AG20443 (cell line): Measurements from ENCODE around the gene REL.
"Not testable (repeated sequence)": the region's sequence is repeated elsewhere in the genome, so short reads cannot be mapped to it uniquely, and the experiment has no call there.

Experiments used
- DNase-seq: peaks from one replicate; pipeline ENCODE4 v3.0.0; 2012; ENCODE audit warnings: low spot score, mixed read lengths

The REL gene

DNA sequence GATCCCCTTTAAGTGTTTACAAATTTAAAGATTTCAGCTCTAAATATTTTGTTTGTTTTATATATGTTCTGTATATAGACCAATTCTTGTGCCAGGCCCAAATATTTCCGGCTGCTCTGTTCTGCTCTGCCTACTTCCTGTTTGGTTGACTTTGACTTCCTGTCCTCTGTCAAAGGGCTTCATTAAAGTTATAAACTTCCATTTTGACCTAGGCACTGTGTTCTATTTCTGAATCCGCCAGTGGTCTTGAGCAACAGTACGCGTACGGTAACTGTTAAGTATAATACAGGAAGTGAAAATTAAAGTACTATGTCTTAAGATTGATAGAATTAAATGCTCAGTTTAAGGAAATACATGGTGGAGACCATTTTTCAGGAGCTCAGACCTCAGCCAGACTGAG lies 13.5 kb upstream of the REL start:
- no peak for DNase-seq

DNA sequence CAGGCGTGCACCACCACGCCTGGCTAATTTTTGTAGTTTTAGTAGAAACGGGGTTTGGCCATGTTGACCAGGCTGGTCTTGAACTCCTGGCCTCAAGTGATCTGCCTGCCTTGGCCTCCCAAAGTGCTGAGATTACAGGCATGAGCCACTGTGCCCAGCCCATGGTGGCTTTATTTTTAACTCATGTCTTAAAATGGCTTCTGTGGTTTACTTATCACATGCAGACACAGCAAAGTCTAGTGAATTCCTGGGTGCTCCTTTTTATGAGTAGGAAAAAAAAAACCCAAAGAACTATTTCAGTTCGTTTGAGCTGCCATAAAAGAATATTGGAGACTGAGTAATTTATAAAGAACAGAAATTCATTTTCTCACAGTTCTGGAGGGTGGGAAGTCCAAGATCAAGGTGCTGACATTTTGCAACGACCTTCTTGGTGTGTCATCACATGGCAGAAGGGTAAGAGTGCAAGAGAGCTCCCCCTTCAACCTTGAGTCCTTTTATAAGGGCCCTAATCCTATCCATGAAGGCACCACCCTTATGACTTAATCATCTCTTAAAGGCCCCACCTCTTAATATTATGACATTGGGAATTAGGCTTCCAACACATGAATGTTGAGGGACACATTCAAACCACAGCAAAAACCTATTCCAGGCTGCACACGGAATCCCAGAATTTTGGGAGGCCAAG lies 12.6 kb upstream of the REL start:
- no peak for DNase-seq

DNA sequence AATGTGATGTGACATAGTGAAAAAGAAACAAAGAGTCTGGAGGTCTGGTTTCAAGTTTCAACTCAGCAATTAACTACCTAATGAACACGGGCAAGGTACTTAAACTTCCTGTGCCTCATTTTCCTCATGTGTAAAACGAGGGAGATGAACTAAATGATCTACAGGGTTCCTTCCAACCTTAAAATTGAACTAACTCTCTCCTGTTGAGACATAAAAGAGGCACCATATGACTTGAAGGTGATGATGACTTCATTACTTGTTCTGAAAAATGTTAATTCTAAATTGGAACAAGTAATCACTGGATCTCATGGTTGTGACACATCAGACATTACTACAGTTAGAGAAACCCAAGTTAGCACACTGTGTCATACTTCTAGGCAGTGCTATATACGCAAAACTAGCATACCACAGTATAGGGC lies 8.9 kb upstream of the REL start:
- no peak for DNase-seq

DNA sequence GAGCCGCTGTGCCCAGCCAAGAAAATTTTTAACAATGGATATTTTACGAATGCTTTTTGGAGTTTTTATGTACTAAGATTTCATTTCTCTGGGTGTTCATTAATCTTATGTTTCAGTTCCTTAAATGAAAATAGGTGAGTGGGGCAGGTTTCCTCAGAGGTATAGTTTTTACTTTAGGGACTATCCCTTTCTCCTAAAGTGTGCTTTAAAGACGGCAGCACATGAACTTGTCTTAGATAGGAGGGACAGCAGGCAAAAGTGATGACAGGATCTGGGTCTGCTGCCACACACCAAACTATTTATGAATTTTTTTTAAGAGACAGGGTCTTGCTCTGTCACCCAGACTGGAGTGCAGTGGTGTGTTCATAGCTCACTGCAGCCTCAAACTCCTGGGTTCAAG lies 8.0 kb upstream of the REL start:
- no peak for DNase-seq

DNA sequence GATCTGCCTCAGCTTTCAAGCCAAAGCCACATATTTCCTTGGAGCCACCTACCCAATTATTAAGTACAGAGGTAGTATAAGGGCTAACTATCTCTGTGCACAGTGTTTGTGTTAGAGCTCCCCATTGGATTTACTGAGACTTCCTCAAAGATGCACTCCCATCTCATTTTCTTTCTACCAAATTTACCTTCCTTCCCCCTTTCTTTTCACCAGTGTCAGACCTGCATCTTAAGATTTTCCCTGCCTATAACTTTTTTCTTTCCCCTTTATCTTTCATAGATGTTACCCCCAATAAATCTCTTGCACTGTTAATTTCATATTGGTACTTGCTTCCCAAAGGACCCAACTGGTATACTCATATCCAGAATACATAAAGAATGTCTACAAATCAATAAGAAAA lies 5.9 kb upstream of the REL start:
- no peak for DNase-seq

DNA sequence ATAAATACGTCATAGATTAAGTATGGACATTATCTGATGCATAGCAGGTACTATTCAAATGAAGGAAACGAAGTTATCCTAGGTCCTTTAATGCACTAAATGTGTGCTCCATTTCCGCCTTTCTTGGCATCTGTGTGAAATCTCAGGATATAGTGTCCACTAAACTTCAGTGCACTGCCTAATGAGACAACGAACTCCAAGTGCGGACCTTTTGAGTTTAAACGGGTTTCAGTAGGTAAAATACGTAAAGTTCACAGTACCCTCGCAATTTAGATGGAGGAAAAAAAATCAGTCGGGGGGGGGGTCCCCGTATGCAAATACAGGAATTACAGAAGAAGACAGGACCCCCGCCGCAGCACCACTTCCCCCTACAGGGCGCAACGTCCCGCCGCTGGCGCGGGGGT lies 729 bp upstream of the REL start:
- peak; percentile 20 for DNase-seq

DNA sequence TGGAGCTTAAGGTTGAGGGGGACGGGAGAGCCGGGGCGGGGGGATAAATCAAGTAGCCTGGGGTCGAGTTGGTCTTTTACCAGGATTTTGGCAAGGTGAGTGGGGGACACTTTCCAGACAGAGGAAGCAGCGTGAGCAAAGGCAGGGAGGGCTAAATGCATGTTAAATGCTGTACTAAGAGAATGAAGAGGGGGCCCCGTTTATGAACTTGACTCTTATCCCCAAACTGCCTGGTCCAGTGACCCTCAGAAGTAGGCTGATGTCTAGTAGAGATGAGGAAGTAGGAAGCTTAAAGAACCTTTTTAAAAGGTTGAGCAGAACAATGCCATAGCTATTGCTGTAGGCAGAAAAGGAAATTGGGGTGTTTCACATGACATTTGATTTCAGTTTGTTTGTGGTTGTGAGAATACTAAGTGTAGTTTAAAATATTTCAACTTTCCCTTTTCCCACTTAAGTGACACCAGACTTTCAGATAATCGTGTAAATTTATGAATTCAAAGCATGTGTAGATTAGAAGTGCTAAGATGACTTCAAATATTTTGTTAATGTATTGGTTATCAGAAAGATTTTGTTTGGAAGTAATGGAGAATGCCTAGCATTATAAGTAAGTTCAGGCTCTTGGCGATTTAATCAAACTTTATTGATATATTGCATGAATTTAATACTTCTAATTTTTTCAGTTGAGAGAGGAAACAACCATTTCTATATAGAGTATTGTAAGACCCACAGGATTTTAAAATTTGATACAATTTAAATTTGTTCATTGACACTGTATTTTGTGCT lies 1.8 kb downstream of the REL start:
- no peak for DNase-seq

DNA sequence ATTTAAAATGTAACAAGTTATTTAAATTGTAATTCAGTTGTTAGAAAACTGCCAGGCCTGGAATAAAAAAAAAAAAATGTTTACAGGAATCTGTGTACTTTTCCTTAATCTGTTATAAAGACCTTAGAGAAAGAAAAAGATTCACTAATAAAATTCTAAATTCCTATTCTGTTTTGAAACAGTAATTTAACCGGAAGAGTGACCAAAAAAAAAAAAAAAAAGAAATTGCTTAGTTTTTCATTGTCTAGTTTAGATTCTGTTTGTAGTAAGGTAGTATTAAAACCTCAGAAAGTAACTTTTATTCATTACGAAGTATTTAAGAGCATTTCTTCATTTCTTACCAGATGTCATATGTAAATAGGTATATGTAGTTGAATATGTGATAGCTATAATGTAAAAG lies 2.5 kb downstream of the REL start:
- DNase-seq: no peak

DNA sequence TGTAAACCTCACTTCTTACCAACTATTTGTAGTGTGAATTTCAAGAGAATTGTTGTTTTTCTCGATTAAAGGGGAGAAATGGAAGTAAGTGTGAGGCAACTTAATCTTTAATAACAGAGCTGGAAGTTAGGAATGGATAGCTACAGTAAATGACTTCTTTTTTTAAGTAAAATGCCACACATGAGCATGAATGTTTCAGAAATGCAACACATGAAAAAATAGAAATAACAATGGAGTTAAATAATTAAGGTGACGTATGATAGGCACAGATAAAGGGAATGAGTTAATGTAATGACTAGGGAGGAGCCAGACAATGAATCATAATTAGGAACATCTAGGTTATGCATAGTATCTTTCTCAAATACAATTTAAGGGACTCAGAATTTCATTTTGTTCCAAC lies 3.4 kb downstream of the REL start:
- DNase-seq: no peak

DNA sequence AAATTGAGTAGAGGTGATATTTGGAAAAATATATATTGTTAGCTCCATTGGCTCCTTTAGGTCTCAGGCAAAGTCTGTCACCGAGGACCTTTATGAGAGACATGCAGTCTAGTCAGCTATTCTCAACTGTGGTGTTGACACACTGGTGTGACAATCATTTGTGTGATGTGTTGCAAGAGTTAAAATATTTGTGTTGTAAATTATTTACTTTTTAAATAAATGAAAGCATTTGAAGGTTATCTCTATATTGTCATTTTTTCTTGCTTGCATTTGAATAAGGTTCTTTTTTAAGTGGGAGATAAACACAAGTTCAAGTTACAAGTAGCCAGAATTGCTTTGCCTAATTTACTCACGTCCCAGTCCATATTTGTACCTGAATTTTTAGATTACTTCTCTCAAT lies 4.3 kb downstream of the REL start:
- DNase-seq: no peak

DNA sequence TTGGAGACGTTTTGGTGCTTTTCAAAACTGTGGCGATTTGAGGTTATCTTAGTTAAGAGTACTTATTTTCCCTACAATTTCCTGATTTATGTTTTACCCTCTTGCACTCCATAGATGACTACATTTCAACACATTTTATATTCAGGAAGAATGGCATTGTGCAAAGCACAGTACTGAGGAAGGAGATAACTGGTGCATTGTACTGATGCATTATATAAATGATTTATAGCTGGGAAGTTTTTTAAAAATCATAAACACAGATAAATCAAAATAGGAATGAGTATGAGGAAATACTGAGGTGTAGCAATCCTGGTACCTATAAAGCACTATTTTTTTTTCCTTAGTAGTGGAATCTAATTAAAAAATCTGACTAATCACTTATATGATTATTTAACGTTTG lies 5.6 kb downstream of the REL start:
- DNase-seq: no peak

DNA sequence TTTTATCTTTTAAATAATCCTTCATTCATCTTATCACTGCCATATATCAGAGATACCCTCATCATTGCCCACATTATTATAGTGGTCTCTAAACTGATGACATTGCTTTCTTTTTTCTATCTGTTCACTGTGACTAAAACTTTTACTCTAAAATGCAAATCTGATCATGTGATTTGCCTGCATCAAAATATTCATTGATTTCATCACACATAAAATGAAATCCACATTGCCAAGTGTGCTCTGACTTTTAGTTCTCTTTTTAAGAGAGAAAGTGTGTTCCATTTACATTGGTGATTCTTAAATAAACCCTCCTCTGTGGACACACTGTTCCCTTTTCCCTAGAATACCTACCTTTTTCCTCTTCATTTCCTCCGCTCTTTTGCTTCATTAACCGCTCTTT lies 7.5 kb downstream of the REL start:
- no peak for DNase-seq

DNA sequence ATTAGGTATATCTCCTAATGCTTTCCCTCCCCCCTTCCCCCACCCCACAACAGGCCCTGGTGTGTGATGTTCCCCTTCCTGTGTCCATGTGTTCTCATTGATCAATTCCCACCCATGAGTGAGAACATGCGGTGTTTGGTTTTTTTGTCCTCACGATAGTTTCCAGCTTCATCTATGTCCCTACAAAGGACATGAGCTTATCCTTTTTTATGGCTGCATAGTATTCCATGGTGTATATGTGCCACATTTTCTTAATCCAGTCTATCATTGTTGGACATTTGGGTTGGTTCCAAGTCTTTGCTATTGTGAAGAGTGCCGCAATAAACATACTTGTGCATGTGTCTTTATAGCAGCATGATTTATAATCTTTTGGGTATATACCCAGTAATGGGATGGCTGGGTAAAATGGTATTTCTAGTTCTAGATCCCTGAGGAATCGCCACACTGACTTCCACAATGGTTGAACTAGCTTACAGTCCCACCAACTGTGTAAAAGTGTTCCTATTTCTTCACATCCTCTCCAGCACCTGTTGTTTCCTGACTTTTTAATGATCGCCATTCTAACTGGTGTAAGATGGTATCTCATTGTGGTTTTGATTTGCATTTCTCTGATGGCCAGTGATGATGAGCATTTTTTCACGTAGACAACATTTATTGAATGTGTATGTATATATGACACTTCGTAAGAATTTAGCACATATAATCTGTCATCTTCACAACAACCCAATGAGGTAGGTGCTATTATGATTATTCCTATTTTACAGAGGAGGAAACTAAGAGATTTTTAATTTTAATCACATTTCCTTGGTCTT lies 8.4 kb downstream of the REL start:
- not testable (repeated sequence) for DNase-seq

DNA sequence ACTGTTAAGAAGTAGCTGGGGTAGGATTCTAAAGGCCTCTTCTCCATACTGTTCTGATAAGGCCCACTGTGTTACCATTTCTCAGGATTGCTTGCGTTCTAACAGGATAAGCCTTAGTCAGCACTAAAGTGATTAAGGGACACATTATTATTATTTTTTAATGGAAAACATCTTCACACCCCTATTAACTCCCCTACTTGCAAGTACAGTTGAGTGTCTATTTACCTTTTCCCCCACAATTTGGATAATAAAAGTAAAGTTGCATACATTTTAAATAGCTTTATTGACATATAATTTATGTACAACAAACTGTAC lies 9.0 kb downstream of the REL start:
- DNase-seq: no peak

DNA sequence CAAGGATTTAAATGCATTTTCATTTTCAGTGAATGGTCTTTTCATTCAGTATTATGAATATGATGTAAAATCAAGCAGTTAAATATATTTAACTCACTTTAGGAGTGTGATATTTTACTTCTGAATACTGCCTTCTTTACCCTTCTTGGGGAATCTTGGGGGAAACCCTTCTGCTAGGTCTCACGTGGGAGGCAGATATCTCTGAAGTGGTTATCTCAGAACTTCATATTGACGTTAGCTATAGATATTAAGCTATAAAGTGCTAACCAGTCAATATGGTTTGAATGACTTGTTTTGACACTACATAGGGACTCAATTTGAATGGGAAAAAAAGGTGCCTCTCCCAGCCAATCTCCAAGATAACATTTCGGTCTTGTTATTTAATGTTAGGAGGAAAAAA lies 9.8 kb downstream of the REL start:
- DNase-seq: no peak

DNA sequence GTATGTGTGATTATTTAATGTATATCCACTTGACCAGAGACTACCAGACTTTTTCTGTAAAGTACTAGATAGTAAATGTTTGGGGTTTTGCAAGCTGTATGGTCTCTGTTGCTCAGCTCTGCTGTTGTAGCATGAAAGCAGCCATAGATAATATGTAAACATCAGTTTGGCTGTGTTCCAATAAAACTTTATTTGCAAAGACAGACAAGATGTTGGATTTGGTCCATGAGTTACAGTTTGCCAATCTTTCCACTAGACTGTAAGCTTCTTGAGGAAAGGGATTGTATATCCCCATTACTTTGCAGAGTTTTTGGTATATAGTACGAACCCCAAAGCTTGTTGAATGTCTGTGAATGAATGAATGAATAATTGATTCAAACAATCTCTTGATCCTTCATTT lies 17.2 kb downstream of the REL start:
- DNase-seq: no peak

DNA sequence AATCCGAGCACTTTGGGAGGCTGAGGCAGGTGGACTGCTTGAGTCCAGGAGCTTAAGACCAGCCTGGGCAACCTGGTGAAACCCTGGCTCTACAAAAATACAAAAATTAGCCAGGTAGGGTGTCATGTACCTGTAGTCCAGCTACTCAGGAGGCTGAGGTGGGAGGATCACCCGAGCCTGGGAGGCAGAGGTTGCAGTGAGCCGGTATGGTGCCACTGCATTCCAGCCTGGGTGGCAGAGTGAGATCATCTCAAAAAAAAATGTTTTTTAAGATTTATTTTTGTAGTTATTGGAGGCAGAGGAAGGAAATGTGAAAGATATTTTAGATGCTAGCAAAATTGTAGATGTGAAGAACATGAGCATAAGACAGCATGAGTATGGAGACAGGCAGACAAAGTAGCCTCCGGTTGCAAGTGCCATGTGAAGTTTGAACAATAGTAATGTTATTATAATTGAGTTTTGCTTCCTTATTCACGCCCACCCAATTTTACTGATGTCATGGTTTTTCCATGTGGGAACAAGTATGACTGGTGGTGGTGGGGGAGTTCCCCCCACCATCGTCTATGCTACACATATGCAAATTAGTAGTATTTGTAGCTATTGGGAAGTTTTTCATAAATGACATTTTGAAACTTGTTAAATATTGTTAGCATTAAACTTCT lies 18.0 kb downstream of the REL start:
- no peak for DNase-seq

DNA sequence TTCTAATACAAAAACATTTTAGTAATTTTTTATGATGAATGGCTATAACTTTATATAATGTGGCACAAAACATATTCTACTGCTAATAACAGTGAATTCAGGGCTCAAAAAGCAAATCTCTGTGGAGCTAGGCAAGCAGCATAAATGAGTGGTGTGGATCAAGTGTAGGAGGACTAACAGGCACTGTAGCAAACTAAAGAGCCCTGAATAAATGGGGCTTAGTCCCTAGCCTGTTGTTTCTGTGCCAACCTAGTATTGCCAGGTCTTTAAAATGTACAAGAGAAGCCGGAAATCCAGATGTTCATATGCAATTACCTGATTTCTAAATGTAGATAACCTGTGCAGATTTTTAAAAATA lies 18.5 kb downstream of the REL start:
- DNase-seq: no peak

DNA sequence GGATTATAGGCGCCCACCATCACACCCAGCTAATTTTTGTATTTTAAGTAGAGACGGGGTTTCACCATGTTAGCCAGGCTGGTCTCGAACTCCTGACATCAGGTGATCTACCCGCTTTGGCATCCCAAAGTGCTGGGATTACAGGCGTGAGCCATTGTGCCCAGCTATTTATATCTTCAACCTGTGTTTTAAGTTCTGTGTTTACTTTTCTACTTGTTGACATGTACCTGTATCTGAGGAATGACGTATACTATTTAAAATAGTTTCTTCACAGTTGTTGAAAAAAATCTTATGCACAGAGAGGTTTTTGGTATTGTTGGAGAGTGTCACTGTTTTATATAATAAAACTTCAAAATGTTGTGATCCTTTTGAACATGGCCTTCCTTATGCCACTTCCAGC lies 19.9 kb downstream of the REL start:
- DNase-seq: not testable (repeated sequence)

DNA sequence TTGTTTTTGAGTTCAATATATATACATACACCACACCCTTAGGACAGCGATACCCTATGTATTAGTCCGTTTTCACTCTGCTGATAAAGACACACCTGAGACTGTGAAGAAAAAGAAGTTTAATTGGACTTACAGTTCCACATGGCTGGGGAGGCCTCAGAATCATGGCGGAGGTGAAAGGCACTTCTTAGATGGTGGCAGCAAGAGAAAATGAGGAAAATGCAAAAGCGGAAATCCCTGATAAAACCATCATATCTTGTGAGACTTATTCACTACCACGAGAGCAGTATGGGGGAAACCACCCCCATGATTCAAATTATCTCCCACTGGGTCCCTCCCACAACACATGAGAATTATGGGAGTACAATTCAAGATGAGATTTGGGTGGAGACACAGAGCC lies 24.5 kb downstream of the REL start:
- not testable (repeated sequence) for DNase-seq

DNA sequence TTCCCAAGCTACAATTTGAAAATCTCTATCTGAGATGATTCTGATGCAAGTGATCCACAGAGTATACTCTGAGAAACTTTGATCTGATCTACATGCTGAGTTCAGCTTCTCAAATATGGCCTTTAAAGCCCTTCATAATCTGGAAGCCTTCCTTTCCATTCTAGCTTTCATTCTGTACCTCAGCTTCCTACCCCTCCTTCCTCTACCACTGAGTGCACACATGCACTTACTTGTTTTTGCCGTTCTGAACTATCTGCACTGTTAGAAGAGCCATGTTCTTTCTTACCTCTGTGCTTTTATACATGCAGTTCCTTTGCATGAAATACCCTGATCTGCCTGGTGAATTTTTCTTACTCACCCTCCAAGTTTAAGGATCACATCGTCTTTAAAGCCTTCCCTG lies 25.0 kb downstream of the REL start:
- no peak for DNase-seq

DNA sequence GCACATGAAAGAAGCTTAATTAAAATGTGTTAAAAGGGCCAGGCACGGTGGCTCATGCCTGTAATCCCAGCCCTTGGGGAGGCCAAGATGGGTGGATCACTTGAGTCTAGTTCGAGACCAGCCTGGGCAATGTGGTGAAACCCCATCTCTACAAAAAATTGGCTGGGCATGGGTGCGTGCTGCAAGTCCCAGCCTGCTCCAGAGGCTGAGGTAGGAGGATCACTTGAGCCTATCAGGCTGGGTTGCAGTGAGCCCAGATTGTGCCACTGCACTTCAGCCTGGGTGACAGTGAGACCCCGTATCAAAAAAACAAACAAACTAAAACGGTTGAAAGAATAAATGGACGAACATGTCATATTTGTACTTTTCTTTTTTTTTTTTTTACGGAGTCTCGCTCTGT lies 26.0 kb downstream of the REL start:
- no peak for DNase-seq
